Activated CD4-positive, alpha-beta T cell treated with anti-CD3 and anti-CD28 coated beads, Interleukin-2, amount 50 U/mL, for 1 hour (primary cell): ENCODE results near the gene PTGR3.

Source experiments
- DNase-seq: peaks from one replicate; pipeline ENCODE4 v3.0.0-alpha.2; 2020

Gene PTGR3

GRCh38 chr18:75231053-75231406, 22.1 kb upstream of the PTGR3 start:
- no peak for DNase-seq

DNA sequence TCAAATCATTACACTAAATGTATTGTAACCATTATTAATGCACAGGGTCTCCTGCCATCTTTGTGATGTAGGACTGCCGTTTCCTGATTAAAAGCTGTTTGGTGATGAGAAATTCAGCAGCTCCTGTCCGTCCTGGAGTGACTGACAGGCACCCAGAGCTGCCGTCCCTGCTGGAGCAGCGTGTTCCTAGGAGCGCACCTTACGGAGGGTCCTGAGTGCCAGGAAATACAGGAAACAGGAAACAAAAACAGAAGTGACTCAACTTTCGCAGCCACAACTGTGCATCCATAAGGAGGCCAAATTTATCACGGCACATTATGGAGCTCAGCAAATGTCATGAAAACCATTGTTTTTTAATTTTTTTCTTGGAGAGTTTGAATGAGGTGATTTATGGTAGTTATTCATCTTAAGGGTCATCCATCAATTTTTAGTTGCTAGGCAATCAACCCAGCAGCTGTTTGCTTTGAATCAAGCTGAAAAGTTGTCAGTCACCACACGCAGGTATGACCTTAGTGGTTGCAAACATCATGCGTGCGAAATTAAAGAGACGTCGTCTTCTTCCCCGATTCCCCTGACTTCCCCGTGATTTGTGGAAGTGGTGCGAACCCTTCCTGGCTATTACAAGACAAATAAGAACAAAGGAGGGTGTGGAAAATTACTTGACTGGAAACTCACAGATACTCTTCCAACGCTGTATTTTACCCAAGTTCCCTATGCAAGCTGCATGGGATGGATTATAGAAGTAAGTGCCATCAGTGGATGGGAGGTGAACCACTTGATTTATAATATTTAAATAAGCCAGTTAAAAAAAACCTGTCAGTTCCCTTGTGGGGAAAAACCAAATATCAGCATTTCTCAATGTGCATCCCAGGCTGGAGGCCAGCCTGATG, 21.5 kb upstream of the PTGR3 start:
- DNase-seq, result no peak

- DNase-seq, result no peak
Measured at GRCh38 chr18:75229437-75229836, 20.5 kb upstream of the PTGR3 start.

- DNase-seq, result no peak
Measured at GRCh38 chr18:75228967-75229366, 20.0 kb upstream of the PTGR3 start.

- no peak for DNase-seq
Measured at GRCh38 chr18:75227535-75228296, 18.8 kb upstream of the PTGR3 start.

DNA sequence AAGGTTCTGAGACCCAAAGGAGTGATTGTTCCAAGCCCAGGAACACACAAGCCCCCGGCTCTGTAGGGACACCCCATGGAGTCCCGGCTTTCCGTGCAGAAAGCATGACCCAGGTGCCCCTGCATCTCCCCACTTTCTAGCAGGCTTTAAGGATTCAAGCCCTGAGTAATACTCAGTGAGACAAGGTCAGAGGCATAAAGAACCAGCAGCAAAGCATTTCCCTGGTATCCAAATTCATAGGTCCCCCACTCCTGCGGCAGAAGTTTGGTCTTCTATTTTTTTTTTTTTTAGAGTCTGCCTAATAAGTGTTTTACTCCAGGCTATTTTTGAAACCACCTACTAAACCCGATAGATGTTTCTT, 18.0 kb upstream of the PTGR3 start:
- DNase-seq, result no peak

- DNase-seq, result no peak
Measured at GRCh38 chr18:75226286-75226955, 17.5 kb upstream of the PTGR3 start.

DNA sequence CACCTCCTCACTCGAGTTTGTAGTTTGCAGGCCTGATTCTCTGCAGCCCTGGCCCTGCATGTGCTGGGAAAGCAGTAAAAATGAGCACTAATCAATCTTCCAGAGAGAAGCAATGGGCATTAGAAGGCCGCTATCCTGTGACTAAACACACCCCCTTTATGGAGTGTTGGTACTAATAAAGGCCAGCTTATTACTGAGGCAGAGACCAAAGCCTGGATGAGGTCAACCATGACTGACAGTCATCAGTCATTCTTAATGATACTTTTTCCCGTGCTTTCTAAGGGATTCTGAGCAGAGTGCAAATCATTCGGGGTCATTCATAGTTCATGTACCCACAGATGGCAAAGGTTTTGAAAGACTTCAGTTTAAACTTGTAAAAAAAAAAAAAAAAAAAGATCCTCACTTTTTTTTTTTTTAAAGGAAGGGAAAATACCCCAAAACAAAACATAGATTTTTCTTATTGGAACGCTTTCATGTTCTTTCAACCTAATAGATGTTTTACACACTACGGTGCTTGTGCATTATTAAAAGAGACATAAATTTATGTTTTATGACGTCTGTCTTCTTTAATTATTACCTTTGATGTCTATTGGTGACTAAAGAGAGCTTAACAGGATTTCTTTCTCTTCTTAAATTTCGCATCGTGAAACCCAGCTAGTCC, 14.9 kb upstream of the PTGR3 start:
- DNase-seq, result no peak

GRCh38 chr18:75222407-75222806, 13.5 kb upstream of the PTGR3 start:
- DNase-seq, result no peak

DNA sequence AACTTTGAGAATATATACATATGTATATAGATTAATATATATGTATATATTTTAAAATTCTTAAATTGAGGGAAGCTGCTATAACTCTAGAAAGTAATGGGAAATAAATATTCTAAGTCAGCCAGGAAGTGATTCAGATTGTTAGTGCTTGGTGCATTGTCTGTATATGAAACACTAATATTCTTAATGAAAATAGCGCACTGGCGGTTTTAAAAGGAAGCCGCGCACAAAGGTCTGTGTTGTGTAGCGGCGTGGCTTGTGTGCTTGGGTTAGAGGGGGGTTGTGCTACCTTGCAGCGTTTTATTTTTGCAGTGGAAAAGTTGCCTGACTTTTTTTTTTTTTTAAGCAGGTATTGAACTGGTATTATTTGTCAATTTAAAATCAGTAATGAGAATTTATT, 13.0 kb upstream of the PTGR3 start:
- DNase-seq, result no peak

- DNase-seq, result no peak
Measured at GRCh38 chr18:75221397-75221796, 12.5 kb upstream of the PTGR3 start.

DNA sequence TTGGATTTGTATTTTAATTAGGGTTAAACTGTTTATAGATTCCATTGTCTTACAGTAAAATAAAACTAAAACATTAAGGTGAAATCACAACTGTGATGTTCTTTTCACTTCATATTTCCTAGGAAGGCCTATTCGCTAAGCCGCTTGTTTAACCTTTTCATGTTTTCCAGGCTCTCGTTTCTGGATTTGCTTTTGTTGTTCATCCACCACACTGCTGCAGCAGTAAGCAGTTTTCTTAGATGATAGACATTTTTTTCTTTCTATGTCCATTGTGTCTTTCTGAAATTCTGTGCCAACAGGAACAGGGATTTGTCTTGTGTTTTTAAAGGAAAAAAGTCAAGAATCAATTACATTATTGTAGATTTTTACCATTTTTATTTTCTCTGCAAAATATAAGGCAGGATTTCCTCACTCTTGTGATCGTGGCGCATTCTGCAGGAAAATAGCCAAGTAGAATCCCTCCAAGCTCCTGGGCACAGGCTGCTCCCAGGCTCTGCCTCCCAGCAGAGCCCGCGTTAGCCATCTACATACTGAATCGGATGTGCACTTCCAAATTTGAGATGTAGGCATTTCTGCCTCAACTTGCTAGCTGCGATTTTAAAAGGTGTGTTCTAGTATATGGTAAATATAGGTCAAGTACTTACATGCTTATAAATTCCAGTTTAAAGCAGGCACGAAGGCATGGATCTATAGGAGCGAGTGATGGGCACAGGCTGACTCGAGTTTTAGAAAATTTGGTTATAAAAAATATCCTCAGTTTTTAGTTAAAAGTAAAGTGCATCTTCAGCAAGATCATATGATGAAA, 11.8 kb upstream of the PTGR3 start:
- no peak for DNase-seq

DNA sequence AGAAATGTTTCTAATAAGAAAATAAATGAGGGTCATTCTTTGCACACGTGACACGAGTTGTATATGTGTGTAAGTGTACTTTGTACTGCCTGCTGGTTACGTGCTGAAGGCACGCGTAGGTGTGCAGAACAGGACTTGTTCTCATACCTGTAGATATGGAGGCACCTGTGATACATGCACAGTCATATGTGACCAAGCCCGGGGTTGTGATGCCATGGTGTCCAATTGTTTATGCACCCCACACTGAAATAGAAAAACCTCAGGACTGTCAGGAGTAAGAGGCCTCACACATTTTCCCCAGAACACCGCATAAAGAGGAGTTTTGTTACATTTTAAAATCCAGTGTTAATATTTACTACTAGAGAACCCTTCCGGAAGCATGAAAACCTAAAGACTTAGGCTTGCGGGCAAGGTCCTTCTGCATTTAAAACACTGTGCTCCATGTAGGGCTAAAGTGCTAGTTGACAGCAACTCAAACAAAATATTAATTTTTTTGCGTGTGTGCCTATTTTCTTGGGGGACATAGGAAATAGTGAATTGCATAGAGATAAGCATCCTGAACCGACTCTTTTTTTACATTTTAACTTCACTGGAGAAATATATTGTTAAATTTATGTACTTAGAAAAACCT, 10.9 kb upstream of the PTGR3 start:
- no peak for DNase-seq

- no peak for DNase-seq
Measured at GRCh38 chr18:75218065-75218923, 9.4 kb upstream of the PTGR3 start.

DNA sequence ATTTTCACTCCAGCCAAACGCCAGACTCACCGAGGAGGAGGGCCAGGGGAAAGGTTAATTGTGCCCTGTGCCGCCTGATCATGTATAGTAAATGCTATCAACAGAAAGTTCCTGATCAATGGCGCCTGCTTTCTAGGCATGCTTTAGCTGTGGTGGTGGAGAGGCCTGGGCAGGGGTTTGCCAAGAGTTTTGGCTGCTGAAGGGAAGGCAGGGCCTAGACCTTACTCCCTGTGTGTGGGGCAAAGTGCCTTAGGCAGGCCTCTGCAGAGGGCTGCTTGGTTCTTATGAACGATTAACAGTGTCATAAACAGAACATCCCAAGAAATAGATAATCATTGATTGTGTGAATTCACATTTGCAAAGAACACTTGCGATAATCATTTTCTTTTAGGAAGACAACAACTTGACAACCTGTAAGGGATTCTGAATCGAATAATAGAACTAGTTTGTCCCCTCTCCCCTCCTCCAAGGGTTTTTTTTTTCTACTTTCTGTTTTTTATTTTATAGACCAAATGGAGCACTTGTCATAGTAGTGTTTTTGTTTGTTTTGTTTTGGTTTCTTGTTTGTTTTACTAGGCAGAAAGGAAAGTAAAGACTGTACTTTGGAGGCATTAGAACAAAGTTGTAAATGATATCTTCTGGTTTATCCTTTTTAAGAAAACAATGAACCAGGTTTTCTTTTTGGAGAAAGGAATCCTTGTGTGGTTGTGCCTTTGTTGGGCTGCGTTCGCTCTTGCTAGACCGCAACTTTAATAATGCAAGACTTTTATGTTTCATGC, 8.2 kb upstream of the PTGR3 start:
- no peak for DNase-seq

DNA sequence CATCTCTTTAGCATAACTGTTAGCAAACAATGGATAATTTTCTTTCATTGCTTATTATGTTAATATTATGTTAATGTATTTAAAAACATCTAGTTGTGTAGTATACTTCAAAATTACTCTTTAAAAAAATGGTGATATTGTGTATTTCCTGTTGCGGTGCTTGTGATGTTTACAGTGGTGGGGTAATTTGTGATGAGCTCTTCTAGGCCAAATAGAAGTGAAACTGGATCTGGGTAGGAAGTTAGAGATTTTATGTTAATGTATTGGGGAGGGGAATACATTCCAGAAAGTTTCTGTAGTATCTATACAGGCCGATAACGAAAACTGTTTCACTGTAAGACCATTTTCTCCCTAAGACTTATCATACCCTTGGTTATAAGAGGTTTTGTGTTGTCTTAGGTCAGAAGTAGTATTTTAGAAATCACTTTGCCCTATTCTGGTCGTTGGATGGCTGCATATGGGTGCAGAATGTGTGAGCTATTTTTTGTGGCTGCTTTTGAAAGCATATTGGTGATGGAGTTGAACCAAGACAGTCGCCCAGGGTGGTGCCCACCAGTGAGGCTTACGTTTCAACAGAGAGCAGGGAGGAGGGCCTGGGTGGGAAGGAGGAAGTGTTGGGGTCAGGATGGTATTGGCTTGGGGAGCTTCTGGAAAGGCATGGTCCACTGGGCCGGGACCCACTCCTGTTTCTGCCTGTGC, 7.4 kb upstream of the PTGR3 start:
- no peak for DNase-seq

- no peak for DNase-seq
Measured at GRCh38 chr18:75215663-75216062, 6.7 kb upstream of the PTGR3 start.

DNA sequence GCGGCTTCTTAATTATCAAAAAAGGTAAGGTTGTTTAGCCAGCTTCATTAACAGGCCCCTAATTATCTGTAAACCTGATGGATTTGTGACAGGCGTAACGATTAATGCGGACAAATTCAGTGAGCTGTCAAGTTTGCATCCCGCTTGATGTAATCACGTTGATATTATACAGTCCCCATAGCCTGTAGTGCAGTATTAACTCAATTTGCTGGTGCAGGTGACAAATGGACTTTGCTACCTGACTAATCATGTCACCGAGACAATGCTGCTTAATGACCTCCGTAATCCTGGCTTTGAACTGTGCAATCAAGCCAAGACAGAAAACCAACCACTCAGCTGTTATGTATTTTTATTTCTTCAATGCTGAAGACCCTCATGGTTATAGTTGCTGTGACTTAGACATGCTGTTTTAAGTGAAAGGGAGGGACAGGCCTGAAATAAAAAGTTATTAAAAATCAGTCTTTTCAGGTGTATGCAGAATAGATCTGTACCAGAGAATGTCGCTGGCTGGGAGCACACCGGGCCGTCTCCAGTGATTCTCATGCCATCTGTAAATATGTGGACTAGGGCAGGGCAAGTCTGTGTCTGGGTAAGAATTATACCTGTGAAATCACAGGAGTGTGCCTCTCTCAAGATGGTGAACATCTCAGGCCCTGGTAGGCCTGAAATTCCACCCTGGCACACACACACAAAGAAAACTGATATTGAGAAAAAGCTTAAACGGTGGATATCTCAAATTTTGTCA, 6.0 kb upstream of the PTGR3 start:
- DNase-seq, result no peak

DNA sequence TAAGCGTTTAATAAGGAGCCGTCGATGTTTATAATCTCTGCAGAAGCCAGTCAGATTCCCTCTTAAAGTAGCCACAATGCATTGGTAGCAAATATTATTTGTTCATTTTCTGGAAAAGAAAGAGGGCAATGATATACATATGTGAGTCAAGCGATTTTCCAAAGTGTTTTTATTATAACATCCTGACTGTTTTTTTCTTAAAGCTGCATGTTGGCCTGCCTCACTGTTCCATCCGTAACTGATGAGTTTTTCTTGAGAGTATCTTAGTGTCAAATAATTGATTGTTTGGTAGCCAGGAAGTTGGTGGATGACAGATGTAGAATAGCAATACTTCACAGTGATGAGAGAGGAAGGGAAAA, 5.4 kb upstream of the PTGR3 start:
- DNase-seq, result no peak
